Tongue (tissue), 2 donors: Measurements from ENCODE around the gene OPRL1. TPM values are rescaled to one million over a fixed set of nuclear protein-coding genes. Genes with fewer than 3 reads are reported as not detected.

Experiments
- DNase-seq: peaks from one replicate; pipeline ENCODE4 v3.0.0-alpha.2; 2015
- total RNA-seq: library from RNA; depleted of rRNA; stranded (reverse); fragments of >200 nt; gene quantifications from one replicate; pipeline ENCODE4 v1.2.3, GENCODE V29; 2014

OPRL1 gene
- total RNA-seq, 1 donor from 2014 or later: 0.62 TPM

DNA sequence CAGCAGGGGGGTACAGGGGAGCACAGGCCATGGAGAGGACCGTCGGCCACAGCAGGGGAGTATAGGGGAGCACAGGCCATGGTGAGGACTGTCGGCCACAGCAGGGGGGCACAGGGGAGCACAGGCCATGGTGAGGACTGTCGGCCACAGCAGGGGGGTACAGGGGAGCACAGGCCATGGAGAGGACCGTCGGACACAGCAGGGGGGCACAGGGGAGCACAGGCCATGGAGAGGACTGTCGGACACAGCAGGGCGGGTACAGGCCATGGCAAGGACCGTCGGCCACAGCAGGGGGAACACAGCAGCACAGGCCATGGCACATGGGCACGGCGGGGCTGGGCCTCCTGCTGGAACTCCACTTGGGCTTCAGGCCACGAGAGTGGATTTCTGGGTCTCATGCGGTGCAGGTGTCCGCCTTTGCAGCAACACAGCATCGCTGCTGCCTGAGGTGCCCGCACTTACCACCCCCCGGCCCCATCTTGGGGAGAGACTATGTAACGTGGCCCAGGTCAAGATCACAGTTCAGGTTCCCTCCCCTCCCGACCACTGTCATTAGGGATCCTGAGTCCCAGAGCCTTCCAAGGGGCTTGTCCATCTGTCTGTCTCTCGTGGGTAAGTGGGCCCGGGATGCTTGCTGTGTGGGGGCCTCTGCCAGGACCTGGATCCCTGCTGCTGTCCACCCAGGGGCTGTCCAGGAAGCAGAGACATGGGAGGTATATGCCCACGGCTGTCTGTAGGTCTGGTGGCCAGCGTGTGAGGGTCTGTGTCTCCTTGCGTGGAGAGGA lies 25.0 kb downstream of the OPRL1 start:
- no peak for DNase-seq

DNA sequence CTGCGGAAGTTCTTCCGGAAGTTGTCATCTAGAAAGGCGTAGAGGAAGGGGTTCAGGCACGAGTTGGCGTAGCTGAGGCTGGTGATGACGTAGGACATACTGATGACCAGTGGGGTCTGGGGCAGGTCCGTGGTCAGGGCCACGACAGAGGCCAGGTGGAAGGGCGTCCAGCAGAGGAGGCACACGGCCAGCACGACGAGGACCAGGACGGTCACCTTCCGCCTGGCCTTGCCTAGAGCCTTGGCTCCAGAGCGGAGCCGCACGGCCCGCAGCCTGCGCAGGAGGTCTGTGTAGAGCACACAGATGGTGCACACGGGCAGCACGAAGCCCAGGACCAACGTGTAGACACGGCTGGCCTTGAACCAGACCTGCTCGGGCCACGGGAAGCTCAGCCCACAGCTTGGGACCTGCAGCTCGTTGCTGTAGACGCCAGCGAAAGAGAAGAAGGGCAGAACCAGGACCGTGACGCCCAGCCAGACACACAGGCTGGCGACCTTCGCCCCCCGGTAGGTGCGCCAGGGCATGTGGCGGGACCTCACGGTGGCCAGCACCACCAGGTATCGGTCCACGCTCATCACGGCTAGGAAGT lies 26.1 kb downstream of the OPRL1 start:
- no peak for DNase-seq

DNA sequence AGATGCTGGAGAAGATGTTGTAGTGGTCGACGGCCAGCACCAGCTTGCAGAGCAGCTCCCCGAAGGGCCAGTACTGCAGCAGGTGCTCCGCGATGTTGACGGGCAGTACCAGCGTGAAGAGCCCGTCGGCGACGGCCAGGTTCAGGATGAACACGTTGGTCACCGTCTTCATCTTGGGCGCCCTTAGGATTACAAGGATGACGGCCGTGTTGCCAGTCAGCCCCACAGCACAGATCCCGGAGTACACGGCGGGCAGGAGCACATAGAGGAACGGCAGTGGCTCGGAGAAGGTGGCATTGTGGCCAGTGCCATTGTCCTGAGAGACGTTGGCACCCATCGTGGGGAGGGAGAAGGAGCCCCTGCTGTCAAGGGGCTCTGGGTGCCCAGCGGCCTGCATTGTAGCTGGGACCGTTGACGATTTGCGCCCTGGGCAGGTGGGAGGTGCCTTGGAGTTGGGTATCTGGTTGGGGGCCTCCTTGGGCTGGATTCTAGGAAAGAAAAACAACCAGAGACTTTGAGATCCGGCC lies 26.6 kb downstream of the OPRL1 start:
- no peak for DNase-seq

DNA sequence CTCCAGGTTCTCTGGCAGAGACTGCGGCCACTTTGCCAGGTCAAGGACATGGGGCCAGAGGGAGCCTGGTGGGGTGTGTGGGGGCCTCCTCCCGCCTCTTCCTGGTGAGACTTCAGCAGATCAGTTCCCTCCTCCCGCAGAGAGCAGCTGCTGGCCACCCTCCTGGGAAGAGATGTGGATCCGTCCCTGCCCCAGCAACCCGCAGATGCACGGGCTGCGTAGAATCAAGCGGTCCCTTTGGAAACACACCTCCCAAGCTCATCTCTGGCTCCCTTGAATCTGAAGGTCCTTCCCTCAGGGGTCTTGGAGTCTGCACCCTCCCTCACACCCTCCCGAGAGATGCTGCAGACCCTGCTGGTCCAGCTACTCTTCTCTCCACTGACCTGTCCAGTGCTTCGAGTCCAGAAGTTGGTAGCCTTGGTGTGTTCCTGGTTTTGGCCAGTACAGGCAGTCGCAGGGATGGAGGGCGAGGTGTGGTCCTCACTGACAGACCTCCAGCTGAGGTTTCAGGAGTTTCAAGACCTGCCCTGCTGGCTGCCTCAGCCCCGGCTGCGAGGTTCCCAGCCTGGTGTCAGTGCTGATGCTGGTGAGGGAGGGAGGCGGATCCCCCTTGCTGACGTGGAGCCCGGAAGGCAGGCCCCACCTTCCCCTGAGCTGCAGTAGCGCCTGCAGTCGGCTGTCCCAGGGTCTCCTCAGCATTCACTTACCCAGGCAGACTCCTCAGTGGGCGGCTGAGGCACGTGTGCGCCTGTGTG lies 27.3 kb downstream of the OPRL1 start, which contains the start of gene NPBWR2:
Gene NPBWR2 (minus strand): TSS at position 585 of the 755 bp plus-strand sequence. CDS start 734 bp downstream, outside the sequence.
- DNase-seq: peak; percentile 55

DNA sequence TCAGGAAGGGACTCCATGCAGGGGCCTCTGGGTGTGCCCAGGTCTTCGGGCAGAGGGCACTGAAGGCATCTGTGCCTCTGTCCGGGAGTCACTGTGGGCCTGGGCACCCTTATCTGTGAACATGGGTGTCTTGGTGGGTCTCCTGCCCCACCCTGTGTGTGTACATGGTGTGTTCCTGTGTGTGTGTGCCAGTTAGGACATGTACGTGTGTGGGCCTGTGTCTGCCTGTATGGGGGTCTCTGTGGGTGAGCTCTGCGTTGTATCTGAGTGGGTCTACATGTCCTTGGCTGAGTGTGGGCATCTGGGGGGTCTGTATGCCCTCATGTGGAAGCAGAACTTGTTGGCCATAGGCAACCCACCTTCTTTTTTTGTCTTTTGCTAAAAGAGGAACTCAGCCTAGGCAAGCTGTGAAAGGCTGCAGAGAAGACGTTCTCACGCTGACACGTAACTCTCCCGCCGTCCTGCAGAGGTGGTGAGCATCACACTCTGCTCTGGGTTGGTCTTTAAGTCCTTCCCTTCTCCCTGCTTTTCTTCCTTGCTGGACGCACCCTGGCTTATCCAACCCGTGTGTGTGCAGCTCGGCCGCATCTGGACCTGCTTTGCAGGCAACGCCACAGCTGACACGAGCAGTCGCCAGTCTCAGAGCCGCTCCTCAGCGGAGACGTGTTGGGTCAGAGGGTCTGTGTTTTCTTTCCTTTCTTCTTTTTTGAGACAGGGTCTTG lies 28.0 kb downstream of the OPRL1 start:
- peak; percentile 37 for DNase-seq

DNA sequence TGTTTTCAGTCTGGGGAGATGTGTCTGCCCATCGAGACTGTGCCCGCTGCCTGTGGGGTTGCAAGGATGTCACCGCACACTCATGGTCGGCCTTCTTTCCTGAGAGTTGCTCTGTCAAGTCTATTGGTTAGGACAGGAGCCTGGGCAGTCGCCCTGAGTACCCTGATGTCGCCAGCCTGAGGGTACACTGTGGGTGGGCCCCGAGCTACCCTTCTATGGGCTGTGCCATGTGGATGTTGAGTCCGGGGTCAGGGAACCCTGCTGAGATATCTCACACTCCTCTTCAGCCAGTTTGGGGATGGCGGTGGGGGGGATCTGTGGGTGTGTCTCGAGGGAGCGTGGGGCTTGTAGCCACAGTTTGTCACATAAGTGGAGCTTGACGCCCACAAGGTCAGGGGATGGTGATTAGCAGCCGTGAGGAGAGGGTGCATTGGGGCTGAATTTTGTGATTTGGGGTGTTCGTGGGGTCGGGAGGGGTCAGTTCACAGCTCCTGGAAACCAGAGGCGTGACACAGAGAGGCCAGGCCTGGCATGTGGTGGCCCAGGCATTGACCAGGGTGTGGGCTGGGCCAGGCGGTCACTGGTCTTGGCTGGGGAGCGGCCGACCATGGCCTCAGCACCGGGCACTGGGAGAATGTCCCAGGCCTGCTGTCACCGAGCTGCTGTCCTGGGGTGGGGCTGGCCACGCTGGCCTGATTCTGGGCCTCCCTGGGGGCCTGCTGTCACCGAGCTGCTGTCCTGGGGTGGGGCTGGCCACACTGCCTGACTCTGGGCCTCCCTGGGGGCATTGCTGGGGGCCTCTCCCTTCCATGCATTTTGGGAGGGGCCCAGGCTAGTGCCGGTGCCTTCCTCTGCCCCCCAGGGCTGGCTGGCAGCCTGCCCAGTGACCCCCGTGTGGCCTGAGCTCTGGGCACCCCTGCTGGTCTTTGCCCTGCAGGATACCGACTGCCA lies 29.1 kb downstream of the OPRL1 start:
- no peak for DNase-seq

DNA sequence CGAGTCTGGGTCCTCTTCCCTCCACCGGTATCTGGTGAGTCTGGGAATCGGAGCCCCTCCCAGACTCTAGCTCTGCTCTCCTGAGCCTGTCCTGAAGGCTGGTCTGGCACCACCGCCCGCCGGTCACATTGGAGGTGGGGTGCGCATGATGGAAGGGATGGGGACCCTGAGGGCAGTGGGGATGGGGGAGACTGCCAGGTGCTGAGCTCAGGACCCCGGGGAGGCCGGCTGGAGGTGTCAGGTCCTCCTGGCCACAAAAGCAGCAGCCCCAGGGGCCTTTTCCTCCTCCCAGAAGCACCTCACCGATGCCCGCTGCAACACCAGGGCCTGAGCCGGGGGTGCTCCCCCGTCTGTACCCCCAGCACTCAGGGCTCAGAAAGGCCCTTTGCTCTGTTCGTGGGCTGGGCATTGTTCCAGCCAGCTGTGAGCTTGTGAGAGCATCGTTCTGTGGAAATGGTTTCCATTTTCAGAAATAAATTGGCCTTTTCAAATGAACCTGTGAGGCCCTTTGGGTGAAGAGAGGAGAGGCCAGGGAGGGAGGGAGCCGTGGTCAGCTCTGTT lies 30.0 kb downstream of the OPRL1 start:
- peak; percentile 53 for DNase-seq

DNA sequence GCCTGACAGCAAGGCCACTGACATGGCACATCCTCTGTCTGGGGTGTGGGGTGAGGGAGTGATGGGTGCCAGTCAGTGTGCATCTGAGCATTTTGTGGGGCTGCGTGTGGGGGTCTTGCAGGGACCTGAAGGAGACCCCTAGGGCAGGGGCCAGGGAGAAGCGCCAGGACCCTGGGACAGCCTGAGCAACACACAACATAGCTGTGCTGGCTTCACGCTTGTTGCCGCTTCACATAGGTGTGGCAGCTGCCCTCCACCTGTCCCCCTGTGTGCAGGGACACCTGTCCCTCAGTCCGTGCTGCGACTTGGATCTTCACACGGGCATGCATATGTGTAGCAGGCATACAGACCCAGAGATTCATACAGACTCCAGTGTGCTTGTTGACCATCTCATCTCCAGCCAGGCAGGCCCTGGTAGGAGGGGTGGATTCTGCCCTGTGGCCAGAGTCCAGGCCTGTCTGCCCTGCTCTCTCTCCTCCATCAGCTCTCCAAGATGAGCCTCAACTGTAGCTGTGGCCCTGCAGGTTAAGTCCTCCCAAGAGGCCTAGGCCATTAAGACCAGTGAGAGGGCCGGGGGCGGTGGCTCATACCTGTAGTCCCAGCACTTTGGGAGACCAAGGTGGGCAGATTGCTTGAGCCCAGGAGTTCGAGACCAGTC lies 30.7 kb downstream of the OPRL1 start:
- DNase-seq: no peak

DNA sequence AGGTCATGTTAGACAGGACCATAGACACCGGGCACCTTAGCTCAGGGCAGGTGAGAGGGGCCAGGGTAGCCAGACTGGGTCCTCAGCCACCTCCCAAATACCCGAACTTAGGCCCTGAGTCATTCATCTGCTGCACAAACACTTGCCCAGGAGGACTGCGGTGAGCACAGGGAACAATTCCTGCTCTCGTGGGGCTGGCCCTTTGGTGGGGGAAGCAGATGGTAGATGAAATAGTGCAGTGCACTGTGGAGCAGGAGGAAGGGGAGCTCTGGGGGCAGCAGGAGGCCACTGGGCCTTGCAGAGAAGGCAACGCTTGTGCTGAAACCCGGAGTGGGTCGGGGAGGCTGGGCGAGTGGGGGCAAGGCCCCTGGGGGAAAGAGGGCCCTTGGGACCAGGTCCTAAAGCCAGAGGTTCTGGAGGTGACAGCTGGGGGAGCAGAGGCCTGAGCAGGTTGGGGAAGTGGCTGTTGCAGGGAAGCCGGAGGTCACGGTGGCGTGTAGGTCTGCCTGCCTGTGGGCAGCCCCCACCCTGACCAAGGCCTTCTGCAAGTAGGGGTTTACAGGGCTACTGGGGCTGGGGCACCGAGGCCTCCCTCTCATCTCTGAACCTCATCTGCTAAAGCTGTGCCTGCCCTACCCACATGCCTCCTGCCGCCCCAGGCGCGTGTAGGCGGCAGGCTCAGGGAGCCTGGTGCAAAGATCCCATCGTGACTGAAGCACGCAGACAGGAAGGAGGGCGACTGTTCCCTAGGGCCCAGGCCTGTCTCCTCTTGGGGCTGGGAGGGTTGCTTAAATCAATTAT lies 32.2 kb downstream of the OPRL1 start:
- no peak for DNase-seq

DNA sequence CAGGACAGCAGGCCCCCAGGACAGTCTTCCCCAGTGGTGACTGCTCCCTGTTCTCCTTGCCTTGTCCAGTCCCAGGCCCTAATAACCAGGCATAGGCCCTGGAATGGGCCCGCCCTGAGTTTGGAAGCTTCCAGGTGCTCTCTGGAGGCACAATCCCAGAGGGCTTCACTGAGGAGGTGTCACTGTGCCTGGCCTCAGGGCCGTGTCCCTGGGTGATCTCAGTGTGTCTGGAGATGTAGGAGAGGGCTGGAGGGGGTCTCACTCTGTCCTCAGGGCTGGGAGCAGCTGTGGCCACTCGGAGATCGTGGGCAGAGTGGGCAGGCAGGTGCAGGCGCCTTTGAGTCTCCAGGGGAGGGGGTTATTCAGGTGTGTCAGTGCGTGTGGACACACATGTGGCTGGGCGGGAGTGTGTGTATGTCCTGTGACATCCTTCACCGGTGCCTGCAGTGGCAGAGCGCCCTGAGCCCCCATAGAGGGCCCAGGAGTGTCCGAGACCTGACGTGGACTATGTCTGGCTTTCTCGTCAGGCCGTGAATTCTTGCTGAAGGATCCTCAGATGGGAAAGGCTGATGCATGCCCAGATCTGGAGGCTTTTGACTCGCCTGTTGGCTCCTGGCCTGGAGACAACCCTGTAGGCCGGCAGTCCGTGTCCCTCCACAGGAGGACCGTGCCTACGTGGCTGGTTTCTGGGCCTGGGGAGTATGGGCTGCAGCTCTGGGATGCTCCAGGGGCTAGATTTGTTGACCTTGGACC lies 33.0 kb downstream of the OPRL1 start:
- no peak for DNase-seq

DNA sequence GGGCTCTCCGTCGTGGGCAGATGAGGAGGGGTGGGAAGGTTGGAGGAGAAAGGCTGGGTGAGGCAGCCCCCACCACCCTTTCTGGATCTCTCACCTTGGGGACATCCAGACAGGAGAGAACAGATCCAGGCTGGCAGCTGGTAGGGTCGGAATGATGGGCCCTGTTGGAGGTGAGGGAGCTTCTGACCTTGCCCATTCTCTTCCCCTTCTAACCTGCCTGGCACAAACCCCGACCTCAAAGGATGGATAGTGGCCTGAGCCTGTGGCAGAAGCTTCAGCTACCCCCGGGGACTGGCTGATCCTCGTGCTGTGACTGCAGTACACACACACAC lies 33.5 kb downstream of the OPRL1 start:
- no peak for DNase-seq

DNA sequence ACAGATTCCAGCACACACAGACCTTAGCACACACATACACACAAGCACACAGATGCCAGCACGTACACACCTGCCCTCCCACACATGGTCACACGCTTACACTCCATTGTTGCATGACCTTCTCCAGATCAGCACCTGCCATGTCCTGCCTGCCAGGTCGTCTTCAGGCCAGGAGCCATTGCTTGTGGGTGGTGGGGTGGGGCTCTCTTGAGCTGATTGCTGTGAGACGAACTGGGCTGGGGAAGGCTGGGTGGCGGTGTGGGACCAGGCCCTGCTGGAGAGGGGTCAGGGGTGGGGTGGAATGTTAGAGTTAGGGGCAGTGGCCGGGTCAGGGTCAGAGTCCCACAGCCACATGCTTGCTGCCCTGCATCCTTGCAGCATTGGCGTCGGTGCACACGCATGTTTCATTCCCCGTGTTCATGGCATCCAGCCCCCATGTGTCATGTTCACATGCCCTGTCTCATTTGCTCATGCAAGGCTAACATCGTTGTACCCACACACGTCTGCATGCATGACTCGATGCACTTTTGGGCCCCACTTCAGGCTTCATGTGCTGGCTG lies 34.0 kb downstream of the OPRL1 start:
- no peak for DNase-seq

DNA sequence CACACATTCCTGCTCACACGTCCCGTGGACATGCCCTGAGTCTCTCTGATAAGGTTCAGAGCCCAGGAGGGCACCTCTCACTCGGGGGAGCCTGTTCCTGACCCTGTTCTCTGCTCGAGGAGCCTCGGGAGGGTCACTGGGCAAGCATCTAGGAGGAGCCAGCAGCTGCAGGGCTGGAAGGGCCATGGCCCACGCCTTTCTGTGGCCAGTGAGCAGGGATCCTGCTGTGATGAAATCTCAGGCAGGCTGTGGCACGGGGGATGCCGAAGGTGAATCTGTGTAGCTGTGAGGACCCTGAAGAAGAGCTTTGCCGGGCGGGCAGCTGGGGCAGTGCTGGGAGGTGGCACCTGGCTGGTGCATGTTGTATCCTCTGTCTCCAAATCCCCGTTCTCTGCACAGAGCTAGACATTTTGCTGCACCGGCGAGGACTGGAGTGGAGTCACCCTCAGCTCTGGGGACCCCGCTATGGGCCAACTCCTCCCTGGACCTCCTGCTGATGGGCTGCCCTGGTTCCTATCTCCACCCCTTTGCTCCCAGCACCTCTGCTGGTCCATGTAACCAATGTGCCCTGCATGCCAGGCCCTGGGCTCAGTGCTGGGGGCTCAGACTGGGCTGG lies 34.6 kb downstream of the OPRL1 start:
- no peak for DNase-seq

DNA sequence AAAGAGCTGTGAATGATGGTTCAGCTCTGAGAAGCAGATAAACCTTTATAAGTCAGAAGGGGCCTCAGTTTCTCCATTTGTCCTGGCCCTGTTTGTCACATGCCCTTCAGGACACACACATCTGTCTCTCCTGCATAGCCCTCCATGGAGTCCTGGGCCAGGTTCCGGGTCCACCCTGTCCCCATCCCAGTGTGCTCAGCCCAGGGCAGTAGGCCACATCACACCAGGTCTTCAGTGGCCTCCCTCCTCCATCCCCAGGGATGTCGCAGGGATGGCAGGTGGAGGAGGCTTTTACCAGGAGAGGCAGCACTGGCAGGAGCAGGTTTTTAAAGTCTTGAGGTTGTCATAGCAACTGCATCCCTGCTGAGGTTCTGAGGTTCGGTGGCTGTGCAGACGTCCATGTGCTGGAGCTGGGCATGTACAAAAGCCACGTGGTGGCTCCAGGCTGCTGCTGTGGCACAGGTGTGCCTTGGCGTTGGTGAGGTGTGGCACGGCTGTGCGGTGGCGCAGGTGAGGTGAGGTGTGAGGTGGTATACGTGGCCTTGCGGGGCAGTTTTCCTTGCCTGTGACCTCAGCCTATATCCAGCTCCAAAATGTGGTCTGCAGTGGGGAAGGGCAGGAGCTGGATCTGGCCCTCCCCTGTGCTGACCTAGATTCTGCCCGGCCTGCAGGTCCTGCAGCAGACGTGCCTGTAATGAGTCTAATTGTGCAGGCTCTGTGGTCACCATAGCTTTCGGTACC lies 35.5 kb downstream of the OPRL1 start:
- no peak for DNase-seq

DNA sequence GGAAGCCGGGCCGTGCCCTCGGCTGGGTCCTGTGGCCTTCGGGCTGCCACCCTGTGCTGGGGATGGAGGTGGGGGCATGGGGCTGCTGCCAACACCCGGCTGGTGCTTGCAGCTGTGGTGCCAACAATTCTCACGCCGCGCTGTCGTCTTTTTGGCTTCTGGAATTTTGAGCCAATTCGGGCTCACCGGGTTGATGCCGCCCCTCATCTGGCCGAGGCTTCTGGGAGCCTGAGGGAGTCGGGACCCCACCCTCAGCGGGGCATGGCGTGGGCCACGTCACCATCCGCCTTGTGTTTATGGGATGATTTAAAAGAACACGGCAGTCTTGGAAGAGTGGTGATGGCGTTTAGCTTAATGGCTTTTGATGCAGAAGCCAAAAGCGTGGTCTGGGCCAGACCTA lies 36.1 kb downstream of the OPRL1 start:
- no peak for DNase-seq

DNA sequence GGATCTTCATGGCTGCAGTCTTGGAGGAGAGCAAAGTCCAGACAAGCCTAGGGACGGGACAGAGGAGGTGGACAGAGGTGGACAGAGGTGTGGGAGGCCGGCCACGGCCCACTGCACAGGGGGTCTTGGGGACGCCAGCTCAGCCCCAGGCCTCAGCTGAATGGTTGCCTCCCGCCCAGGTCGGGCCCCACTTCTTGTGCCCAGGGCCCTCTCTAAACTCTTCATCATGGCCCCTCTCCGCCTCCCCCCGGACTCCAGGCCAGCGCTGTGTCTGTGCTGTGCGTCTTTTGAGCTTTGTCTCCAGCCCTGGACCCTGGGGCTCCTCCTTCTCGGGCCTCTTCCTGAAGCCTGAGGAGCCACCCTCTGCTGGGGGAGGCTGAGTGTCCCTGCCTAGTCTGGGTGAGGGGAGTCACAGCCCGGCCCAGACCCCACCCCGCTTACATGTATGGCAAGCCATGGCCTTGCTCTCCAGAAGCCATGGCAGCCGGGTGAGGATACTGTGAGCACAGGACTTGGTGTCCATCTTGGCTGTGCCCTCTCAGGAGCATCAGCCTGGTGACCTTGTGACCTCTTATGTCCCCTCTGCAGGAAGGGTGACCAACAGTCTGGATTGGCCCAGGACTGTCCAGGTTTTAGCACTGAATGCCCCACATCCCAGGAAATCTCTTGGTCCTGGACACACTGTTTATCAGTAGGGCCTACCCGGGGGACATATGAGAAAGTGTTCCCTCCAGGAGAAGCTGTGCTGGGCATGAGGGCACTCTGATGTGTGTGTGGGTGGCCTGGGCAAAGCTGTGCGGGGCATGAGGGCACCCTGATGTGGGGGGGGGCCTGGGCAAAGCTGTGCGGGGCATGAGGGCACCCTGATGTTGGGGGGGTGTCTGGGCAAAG lies 36.9 kb downstream of the OPRL1 start:
- no peak for DNase-seq
